ENCODE data around the gene ZNF521.

GRCh38 chr18:25170402-25170801 lies 181.6 kb downstream of the ZNF521 start:
- TF ChIP-seq POLR2AphosphoS5 (IDR thresholded peaks at IDR 0.05; ENCODE audit: low read depth, low read length) (no peak), POLR2A (IDR thresholded peaks at IDR 0.05; ENCODE audit: low read depth, low read length) (no peak), SPI1 (IDR thresholded peaks at IDR 0.05; ENCODE audit: low read depth, low read length) (no peak)

All from GM12891 (cell line).